Urothelium cell line (cell line): ENCODE results near the gene SOX5.
"Not testable (repeated sequence)": the region's sequence is repeated elsewhere in the genome, so short reads cannot be mapped to it uniquely, and the experiment has no call there.

Experiments
- DNase-seq: peaks from one replicate; pipeline ENCODE4 v3.0.0; 2011; ENCODE audit warnings: low spot score, mixed read lengths
- FAIRE-seq: peaks from 2 replicates; lab custom pipeline; 2011; peaks lifted over from hg19 to GRCh38; lab: Jason Lieb, UNC

The SOX5 gene

GRCh38 chr12:23851602-23852001, 97.9 kb downstream of the SOX5 start:
- DNase-seq: no peak
- no peak for FAIRE-seq

- no peak for DNase-seq
- no peak for FAIRE-seq
Observed at GRCh38 chr12:23847857-23848256, 101.6 kb downstream of the SOX5 start.

- DNase-seq (no peak), FAIRE-seq (no peak)
Observed at GRCh38 chr12:23843958-23844357, 105.5 kb downstream of the SOX5 start.

DNA sequence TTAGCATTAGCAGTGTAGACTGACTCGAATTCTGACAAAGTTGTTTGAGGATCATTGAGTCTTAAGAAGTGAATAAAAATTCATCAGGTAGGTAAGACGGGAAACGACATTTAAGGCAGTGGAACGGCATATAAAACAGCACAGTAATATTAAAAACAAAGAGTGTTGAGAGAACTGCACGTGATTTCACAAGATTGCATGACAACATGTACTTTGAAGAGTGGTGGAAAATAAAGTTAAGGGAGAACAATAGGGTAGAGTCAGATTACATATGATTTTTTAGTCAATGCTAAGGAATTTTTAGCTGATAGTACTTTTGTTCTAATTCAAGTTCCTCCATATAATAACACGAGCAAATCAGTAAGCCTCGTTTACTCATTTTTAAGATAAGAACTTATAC, 115.4 kb downstream of the SOX5 start:
- DNase-seq (no peak), FAIRE-seq (no peak)

DNA sequence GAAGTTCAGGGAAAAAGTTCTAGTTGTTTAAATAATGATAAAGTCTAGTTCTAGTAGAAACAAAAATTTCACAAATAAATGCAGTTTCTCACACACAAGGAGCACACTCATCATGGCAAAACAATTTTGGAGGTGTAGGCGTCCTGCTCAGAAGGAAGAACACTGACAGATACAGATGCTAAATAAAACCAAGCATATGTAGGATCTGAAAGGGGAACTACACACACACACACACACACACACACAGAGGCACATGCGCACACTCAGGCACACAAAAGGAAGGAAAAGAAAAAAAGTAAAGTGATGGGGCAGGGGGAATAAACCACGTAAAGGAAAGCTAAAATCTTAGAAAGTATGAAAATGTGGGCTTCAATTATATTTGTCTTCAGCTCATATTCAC, 117.7 kb downstream of the SOX5 start:
- FAIRE-seq: no peak
- DNase-seq: no peak

- FAIRE-seq (no peak), DNase-seq (no peak)
Observed at GRCh38 chr12:23830210-23830609, 119.3 kb downstream of the SOX5 start.

DNA sequence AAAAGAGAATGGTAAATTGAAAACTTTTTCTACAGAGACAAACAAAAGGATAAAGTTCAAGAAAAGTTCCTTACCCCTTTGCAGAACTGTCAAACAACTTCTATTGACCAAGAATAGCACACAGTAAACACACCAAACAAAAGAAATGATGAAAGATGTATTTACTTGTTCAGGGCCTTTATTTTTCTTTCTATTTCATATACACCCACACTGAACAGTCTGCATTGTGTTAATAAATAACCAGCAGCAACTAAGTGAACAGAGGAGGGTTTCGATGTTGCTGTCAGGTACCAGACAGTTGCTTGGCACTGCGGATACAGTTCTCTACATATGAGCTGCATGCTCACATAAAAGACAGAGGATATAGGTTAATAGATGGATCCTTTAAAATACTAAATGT, 122.1 kb downstream of the SOX5 start:
- DNase-seq: no peak
- FAIRE-seq: no peak

DNA sequence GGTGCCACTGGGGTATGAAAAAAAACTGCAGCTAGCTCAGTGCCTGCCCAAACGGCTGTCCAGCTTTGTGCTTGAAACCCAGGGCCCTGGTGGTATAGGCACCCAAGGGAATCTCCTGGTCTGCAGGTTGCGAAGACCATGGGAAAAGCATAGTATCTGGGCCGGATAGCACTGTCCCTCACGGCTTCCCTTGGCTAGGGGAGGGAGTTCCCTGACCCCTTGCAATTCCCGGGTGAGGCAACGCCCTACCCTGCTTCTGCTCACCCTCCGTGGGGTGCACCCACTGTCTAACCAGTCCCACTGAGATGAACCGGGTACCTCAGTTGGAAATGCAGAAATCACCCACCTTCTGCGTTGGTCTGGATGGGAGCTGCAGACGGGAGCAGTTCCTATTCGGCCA, 124.3 kb downstream of the SOX5 start:
- FAIRE-seq, DNase-seq: not testable (repeated sequence)

DNA sequence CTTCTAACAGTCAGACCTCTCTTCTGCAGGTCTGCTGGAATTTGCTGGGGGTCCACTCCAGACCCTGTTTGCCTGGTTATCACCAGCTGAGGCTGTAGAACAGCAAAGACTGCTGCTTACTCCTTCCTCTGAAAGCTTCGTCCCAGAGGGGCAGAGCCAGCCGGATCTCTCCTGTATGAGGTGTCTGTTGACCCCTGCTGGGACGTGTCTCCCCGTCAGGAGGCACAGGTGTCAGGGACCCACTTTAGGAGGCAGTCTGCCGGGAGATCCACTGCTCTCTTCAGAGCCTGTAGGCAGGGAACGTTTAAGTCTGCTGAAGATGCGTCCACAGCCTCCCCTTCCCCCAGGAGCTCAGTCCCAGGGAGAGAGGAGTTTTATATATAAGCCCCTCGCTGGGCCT, 125.1 kb downstream of the SOX5 start:
- FAIRE-seq: no peak
- no peak for DNase-seq

DNA sequence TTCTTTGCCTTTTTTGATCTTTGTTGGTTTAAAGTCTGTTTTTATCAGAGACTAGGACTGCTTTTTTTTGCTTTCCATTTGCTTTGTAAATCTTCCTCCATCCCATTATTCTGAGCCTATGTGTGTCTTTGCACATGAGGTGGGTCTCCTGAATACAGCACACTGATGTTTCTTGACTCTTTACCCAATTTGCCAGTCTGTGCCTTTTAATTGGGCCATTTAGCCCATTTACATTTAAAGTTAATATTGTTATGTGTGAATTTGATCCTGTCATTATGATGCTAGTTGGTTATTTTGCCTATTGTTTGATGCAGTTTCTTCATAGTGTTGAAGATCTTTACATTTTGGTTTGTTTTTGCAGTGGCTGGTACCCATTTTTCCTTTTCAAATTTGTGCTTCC, 126.6 kb downstream of the SOX5 start:
- DNase-seq, FAIRE-seq: not testable (repeated sequence)

DNA sequence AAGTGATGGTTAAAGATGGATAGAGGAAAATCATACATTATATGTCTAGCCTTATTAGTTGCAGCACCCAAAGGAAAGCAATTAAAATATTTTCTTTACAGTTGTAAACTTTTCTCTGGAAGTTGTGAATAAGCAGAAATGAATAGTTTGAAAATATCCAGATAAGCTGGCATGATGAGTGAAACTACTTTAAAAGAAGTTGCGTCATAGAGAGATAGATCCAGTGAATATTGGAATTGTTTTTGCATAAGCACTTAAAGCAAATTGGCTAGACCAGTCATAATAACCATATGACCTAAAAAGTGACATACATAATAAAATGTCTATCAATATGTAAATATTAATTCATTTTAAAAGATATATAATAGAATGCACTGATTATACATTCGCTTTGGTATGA, 132.1 kb downstream of the SOX5 start:
- FAIRE-seq (no peak), DNase-seq (no peak)

DNA sequence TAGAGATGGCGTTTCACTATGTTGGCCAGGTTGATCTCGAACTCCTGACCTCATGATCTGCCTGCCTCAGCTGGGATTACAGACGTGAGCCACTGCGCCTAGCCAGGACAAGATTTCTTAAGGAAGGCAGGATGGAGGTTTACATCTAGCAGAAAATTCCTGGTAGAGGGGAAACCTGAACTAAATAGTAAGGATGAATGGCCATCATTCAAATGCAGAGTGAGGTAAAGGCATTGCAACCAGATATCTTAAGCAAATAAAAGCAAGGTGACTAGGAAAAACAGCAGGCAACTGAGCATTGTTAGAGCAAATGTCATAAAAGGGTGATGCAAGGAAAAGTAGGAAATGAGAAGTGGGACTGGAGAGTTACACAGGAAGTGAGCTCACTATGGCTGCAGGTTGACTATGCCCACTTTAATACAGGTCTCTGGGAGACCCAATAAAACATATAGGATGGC, 133.0 kb downstream of the SOX5 start:
- no peak for FAIRE-seq
- DNase-seq: no peak

GRCh38 chr12:23815810-23816209, 133.7 kb downstream of the SOX5 start:
- DNase-seq: no peak
- FAIRE-seq: no peak

DNA sequence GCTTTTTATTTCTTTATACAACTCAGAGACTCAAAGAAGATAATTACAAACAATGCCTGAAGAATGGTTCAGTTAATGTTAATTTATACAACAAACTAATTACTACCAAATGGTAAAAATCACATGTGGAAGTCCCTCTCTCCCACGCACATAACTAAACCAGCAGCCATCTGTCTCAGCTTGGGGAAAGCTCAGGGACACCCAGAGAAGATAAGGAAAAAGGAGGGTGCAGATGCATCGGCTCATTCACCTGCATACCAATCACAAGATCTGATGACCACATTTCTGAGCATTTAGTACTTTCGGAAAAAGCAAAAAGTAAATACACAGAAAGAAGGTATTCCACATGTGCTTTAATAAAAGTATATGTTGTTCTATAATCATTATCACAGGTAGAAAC, 136.3 kb downstream of the SOX5 start:
- FAIRE-seq: no peak
- no peak for DNase-seq

- DNase-seq (no peak), FAIRE-seq (no peak)
Observed at GRCh38 chr12:23810329-23810902, 139.1 kb downstream of the SOX5 start.

DNA sequence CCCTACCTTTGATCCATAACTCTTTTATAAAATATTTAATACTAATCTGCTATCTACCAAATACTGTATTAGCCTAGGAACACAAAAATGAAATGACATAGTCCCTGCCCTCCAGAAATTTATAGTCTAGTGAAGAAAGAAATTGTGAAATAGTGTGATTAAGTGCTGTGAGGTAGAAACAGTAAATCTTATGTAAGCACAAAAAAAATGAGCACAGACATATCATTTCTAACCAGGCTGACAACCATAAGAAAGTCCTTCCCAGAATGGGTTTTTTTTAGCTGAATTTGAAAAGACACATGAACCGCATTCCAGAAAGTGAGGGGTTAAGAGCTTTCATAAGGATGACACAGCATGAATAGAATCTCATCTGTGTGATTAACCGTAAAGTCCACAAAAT, 145.9 kb downstream of the SOX5 start:
- DNase-seq: no peak
- no peak for FAIRE-seq

DNA sequence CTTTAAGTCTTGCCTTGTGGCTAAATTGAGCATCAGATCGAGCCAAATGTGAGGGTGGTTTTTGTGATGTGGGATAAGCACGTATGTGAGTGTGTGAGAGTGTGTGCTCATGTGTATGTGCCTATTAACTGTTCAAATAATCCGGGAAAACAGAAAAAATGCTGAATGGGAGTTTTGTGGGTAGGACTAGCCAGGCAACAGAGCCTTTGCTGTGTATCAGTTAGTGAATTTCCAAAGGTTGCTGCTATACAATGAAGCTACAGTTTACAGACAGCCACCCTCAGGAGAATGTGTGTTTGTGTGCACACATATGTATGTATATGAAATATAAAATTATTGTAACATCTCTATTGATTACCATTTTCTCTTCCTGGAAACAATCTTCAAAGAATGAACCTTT, 154.0 kb downstream of the SOX5 start:
- FAIRE-seq: no peak

DNA sequence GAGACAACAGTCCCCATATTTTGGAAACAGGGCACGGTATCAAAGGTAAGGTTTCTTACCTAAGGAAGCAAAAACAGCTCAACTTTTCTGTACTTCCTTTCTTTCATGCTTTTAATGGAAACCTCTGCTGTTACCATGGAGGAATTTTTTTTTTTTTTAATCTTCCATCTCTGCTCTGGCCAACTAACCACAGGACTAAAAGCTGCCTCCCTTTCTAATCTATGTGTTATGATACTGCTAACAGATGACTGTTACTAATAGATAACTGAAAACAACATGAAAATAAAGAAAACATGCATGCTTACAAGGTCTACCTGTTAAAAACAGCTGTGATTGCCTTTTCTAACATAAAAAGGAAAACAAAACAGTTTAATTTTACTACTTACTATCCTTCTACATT, 168.4 kb downstream of the SOX5 start:
- FAIRE-seq: no peak
- no peak for DNase-seq

More for the DNA sequence above, 154.0 kb downstream of the SOX5 start:
- no peak for DNase-seq

DNA sequence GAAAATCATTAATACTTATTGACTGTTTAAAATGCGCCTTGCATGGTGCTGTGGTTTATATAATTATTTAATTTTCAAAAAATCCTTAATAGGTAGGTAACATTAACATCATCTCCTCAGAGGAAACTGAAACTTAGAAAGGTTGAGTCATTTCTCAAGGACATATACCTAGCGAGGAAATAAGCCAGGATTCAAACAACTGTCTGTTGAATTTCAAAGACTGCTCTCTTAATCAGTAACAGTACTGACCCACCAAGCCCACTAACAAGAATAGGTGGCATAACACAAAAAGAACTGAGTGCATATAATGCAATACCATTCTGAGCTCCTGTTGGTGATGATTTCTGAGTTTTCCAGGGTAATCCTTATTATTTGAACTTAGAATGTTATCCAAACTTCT, 174.3 kb downstream of the SOX5 start:
- FAIRE-seq: no peak
- DNase-seq: no peak

GRCh38 chr12:23771240-23771949, 178.1 kb downstream of the SOX5 start:
- no peak for FAIRE-seq
- DNase-seq: no peak

DNA sequence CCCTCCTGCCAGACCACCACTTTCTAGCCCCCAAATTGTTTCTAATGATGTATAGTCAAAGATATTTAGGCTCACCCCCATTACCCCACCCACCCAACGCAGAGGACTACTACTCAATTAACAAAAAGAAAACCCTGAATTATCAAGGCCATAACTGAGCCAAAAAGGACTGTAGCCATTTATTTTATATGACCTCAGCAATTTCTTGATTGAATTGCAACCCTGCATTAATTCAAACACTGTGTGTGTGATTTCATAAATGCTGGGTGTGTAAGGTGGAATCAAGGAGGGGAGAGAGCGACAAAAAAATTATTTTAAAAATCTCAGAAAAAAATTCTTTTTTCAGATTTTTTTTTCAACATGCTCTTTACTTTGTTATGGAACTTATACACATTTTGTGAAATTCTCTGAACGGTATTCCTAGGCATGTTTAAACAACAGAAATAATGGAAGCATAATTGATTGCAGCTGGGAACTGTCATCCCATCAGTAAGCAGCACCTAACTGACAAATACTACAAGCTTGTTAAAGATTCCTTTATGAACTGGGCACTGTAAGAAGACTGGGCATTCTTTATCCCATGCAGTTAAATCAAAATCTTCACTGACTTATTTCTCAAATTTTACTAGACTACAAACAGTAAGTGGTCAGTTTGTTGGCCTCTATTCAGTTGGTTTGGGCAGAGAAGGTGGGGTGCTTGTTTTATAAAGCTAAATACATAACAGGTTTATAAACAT, 179.1 kb downstream of the SOX5 start:
- FAIRE-seq (no peak), DNase-seq (no peak)

DNA sequence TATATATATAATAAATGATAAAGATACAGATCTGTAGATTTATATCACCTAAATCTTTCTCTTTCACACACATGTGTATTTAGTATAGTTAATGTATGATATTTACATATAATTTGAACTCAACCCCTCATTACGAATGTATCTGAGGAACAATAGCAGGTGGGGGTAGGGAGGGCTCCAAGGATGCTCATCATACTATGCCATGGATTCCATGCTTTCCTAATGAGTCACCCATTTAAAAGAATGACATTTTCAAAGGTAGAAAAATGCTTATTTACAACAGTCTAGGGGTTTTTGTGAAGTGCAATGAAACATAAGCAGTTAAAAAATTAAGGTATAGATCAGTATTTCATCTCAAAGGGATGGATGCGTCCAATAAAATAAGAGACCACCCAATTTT, 181.6 kb downstream of the SOX5 start:
- DNase-seq: peak; percentile 17
- no peak for FAIRE-seq
